ENCODE measurements around the gene XRN2.

The XRN2 gene, protein sequence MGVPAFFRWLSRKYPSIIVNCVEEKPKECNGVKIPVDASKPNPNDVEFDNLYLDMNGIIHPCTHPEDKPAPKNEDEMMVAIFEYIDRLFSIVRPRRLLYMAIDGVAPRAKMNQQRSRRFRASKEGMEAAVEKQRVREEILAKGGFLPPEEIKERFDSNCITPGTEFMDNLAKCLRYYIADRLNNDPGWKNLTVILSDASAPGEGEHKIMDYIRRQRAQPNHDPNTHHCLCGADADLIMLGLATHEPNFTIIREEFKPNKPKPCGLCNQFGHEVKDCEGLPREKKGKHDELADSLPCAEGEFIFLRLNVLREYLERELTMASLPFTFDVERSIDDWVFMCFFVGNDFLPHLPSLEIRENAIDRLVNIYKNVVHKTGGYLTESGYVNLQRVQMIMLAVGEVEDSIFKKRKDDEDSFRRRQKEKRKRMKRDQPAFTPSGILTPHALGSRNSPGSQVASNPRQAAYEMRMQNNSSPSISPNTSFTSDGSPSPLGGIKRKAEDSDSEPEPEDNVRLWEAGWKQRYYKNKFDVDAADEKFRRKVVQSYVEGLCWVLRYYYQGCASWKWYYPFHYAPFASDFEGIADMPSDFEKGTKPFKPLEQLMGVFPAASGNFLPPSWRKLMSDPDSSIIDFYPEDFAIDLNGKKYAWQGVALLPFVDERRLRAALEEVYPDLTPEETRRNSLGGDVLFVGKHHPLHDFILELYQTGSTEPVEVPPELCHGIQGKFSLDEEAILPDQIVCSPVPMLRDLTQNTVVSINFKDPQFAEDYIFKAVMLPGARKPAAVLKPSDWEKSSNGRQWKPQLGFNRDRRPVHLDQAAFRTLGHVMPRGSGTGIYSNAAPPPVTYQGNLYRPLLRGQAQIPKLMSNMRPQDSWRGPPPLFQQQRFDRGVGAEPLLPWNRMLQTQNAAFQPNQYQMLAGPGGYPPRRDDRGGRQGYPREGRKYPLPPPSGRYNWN

DNA sequence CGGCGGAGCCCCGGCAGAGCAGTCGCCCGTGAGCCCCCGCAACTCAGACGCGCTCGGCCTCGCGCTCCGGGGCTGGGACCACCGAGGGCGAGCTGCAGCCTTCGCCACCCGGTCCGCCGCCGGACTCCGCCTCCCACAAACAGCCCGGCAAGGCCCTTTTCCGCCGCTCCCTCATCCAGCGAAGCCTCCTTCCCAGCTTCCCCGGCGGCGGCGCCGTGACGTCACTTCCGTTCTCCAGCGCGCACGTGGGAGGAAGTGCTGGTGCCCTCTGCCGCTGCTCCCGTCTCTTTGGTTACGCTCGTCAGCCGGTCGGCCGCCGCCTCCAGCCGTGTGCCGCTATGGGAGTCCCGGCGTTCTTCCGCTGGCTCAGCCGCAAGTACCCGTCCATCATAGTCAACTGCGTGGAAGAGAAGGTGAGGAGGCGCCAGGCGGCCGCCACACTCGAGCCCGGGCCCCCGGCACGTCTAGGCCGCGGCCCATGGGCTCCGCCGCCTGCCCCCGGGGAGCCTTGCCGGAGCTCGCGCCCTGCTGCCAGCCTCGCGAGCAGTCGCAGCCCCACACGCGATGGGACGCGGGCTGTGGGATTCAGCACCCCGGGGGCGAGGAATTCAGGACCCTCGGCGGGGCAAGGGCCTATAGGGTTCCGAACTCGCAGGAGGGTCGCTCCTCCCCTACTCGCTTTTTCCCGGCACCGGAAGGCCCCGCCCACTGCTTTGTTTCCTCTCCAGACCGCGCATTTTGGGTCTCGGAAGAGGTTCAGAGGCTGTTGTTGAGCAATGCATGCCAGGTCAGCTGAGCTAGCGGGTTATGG lies at the start of gene XRN2:
Gene XRN2 (plus strand): TSS at position 271 of the 811 bp plus-strand sequence. CDS start 68 bp downstream, at position 339.
- peak; percentile 96 for DNase-seq

DNA sequence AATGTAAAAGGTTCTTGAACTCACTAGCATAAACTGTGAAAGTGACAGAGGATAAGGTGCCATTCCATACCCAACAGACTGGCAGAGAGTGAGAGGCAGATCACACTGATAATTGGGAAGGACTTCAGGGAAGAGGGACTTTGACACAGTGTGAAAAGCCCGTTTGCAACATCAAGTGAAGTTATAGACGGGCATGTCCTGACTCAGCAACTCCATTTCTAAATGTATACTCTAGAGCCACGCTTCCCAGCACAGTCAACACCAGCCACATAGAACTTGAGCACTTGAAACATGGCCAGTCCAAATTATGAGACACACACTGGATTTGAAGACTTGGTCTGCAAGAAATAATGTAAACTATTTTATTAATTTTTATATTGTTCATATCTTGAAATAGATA lies 45.9 kb upstream of the XRN2 start:
- DNase-seq = no peak

DNA sequence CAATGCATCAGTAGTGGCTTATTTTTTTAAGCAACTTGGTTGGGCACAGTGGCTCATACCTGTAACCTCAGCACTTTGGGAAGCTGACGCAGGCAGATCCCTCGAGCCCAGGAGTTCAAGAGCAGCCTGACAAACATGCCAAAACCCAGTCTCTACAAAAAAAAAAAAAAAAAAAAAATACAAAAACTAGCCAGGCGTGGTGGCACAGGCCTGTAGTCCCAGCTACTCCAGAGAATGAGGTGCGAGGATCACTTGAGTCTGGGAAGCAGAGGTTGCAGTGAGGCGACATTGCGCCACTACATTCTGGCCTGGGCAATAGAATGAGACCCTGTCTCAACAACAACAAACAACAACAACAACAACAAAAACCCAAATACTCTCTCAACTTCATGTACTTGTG lies 44.7 kb upstream of the XRN2 start:
- DNase-seq = no peak

GRCh38 chr20:21259346-21259745 lies 43.8 kb upstream of the XRN2 start:
- DNase-seq = no peak

GRCh38 chr20:21262812-21263211 lies 40.3 kb upstream of the XRN2 start:
- no peak for DNase-seq

DNA sequence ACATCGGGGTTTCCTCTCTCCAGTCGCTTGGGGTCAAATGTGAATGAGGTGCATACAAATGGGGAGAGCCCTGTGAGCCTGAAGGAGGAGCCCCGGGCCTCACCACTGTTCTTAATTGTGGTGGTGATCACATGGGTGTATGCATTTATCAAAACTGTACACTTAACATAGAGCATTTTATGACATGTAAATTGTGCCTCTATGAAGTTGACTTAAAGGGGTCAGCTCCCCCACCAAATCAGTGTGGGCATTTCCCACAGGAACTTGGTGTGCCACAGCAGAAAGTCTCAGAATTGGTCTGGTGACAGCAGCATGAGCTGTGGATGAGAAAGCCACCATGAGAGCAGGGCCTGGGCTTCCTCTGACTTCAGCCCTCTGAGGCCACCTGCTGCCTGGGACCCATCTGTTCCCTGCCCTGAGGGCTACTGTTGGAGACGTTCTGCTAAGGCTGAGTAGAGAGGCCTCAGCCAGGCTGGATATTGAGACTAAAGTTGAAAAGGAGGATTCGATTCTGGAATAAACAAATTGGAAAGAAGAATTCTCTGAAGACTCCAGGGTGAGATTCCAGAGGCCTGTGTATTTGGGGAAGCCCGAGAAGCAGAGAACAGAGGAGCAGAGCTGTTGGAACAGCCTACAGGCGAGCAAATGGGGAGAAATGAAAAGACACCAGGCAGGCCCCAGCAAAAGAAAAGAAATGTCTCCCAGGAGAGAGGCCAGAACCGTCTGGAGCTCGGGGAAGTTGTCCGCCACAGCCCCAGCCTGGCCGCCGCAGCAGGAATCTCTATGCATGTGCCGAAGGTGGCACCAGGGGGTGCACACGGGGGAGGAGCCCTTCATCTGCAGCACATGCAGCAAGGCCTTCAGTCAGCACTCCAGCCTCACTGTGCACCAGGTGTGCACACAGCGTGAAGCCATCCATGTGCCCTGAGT lies 37.6 kb upstream of the XRN2 start:
- DNase-seq = no peak

DNA sequence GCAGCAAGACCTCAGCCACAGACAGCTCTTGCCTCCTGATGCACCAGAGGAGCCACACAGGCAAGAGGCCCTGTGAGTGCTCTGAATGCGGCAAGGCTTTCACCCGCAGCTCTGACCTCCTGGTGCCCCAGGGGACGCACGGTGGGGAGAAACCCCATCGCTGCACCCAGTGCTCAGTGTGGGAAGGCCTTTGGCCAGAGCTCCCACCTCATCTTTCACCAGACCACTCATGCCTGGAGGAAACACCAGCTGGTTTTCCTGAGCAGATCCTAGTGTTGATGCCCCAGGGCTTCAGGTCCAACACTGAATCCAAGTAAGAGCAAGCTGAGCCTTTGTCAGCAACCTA lies 37.0 kb upstream of the XRN2 start:
- no peak for DNase-seq

- no peak for DNase-seq
Measured at GRCh38 chr20:21269772-21270171, 33.4 kb upstream of the XRN2 start.

DNA sequence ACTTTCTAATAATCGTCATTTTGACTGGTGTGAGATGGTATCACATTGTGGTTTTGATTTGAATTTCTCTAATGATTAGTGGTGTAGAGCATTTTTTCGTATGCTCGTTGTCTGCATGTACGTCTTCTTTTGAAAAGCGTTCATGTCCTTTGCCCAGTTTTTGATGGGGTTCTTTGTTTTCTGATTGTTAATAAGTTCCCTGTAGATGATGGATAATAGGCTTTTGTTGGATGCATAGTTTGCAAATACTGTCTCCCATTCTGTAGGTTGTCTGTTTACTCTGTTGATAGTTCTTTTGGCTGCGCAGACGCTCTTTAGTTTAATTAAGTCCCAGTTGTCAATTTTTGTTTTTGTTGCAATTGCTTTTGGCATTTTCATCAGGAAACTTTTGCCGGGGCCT lies 32.3 kb upstream of the XRN2 start:
- no peak for DNase-seq

GRCh38 chr20:21272279-21272678 lies 30.9 kb upstream of the XRN2 start:
- peak; percentile 12 for DNase-seq

GRCh38 chr20:21272679-21273078 lies 30.5 kb upstream of the XRN2 start:
- no peak for DNase-seq

- no peak for DNase-seq
Measured at GRCh38 chr20:21273755-21274386, 29.3 kb upstream of the XRN2 start.

DNA sequence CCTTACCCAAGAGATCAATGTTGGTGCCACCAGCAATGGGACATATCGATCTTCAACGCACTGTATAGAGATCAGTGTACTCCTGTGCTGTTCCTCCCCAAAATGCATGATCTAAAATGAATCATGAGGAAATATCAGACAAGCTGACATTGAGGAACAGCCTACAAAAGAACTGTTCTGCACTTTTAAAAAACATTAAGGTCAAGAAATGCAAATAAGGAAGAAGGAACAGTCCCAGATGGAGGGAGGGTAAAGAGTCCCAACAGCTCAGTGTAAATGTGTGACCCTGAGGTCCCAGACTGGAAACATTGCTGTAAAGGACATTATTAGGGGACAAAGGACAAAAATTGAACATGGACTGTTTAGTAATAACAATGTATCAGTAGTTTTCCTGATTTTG lies 24.3 kb upstream of the XRN2 start:
- no peak for DNase-seq

DNA sequence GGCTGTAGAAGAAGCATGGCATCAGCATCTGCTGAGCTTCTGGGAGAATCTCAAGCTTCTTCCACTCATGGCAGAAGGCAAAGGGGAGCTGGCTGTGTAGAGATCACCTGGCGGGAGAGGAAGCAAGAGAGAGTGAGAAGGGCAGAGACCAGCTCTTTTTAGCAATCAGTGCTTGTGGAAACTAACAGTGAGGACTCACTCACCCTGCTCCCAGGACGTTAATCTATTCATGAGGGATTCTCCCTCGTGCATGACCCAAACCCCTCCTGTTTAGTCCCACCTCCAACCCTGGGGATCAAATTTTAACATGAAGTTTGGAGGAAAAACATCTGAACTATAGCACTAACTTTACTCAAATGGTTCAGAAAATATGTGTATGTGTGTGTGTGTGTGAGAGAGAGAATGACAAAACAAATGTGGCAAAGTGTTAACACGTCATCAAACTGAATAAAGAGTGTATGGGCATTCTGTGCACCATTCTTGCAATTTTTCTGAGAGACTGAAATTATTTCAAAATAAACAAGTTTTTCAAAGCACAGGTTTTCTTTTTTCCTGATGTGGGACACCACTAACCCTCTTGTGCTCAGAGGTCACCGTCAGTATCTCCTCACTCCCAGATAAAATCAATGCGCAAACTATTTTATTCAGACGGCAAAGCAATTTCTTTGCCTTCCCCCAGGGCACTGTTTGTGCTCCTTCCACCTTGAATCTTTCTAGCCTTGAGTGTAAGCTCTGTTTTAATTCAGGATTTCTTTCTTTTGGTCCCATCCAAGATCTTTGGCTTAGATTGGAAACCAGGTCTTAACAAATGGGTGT lies 23.2 kb upstream of the XRN2 start:
- DNase-seq = no peak

DNA sequence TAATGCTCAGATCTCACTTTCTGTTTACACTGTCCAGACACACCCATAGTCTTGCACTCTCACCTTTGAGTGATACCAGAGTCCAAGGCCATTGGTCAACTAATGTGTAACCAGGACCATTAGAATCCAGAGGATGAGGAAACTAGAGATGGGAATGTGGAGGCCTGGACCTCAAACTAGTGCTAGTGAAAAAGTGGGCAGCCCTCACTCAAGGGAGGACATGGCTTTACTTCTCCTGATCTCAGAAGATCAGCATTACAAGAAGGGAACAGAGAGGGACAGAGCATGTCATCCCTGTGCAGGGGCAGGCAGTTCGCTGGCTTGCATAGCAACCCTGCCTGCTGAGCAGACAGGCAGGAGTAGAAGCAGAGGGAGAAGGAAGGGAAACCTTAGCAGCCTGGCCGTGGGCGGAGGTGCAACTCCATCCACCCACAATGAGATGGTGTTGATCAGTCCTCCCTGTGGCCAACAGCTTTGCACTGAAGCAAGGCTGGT lies 22.6 kb upstream of the XRN2 start:
- DNase-seq = no peak

DNA sequence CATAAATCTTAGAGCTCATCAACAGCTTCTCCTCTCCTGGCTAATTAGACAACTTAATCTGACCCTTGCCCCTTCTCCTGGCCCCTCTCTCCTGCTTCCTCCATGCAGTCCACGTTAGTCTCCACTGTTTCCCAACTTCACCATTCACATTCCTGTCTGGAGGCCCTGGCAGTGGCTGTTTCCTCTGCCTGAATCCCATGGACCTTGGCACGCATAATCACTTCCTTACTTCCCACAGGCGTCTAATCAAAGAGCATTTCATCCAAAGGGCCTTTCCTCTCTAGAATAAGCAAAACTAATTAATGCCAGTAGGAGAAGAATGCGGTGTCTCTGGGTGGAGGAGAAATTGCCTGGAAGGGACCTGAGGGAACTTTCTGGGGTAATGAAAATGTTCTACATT lies 16.4 kb upstream of the XRN2 start:
- no peak for DNase-seq

GRCh38 chr20:21288587-21289370 lies 14.4 kb upstream of the XRN2 start:
- no peak for DNase-seq

- no peak for DNase-seq
Measured at GRCh38 chr20:21289651-21290050, 13.5 kb upstream of the XRN2 start.

DNA sequence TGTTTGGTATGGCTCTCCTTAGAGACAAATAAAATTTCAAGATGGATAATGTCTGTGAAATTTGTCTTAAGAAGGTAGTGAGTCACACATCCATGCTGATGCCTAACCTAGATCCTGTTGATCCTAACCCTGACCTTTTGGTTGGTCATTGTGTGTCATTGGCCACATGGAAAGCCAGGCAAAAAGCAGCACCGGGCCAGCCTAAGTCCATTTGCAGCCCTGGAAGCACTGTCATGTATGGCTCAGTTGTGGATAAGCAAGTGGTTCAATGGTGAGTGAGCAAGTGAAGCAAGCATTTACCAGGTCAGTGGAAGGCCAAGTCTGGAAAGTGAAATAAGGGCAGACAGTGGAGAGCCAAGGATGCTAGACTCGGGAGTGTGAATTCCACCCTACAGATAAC lies 12.1 kb upstream of the XRN2 start:
- no peak for DNase-seq

DNA sequence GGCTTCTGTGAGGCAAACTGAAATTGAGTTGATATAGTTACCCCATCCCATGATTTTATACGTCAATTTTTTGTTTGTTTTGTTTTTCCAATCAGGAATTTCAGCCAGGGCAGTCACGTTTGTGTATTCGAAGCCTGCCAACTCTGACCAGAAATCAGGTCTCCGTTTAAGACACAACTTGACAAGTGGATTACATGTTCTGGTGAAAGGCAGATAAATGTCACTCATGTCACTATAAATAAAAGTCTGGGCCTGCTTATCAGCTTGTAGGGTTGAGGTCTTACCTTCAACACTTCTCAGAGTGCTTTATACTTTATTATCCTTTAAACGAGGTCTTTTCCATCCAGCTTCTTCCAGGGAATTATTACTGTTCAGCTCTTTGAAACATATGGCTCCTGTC lies 8.4 kb upstream of the XRN2 start:
- no peak for DNase-seq
